Liver (tissue), 9 donors: Measurements from ENCODE around the gene RNF181. TPM values are rescaled to one million over a fixed set of nuclear protein-coding genes. Genes with fewer than 3 reads are reported as not detected.

Source experiments
- DNase-seq: peaks from one replicate; pipeline ENCODE4 v3.0.0-alpha.2; 2017; ENCODE audit warnings: low spot score
- H3K27ac ChIP-seq, 2 donors: one replicate each; pipeline ENCODE4 v1.7.0; 2013; ENCODE audit warnings: inconsistent platforms in 2 of 2, low read length in 2 of 2, control low read depth in 1 of 2, low read depth in 1 of 2, mild to moderate bottlenecking in 1 of 2
- H3K27me3 ChIP-seq, 4 donors: one replicate each; pipeline versions ENCODE4 v1.6.1 to v1.7.0; 2013; ENCODE audit warnings: low read length in 3 of 4, inconsistent platforms in 1 of 4, mild to moderate bottlenecking in 1 of 4, moderate library complexity in 1 of 4; ENCODE audit not compliant: control insufficient read depth in 4 of 4, insufficient read depth in 4 of 4
- H3K36me3 ChIP-seq, 4 donors: one replicate each; pipeline versions ENCODE4 v1.6.1 to v1.7.0; 2013; ENCODE audit warnings: low read length in 3 of 4, mild to moderate bottlenecking in 3 of 4, low read depth in 1 of 4, moderate library complexity in 1 of 4; ENCODE audit not compliant: control insufficient read depth in 4 of 4, insufficient read depth in 3 of 4
- H3K4me1 ChIP-seq, 4 donors: one replicate each; pipeline versions ENCODE4 v1.6.1 to v1.7.0; 2013; ENCODE audit warnings: low read length in 3 of 4, mild to moderate bottlenecking in 3 of 4, moderate library complexity in 1 of 4; ENCODE audit not compliant: control insufficient read depth in 4 of 4, insufficient read depth in 4 of 4
- H3K4me3 ChIP-seq, 3 donors: one replicate each; pipeline versions ENCODE4 v1.6.1 to v1.7.0; 2013; ENCODE audit warnings: low read length in 3 of 3, control low read depth in 1 of 3, low read depth in 1 of 3, mild to moderate bottlenecking in 1 of 3
- H3K9ac ChIP-seq, 2 donors: one replicate each; pipeline ENCODE4 v1.7.0; 2013; ENCODE audit warnings: low read length in 2 of 2, mild to moderate bottlenecking in 2 of 2, moderate library complexity in 2 of 2, control low read depth in 1 of 2, low read depth in 1 of 2
- H3K9me3 ChIP-seq, 4 donors: one replicate each; pipeline versions ENCODE4 v1.6.1 to v1.7.0; 2013; ENCODE audit warnings: low read length in 3 of 4; ENCODE audit not compliant: control insufficient read depth in 4 of 4
- ATF3 ChIP-seq: IDR thresholded peaks from 2 replicates; pipeline ENCODE4 v1.6.1; 2016; ENCODE audit warnings: antibody characterized with exemption
- CTCF ChIP-seq: fragments of 150-350 bp; IDR thresholded peaks from 2 replicates; pipeline ENCODE4 v1.5.1; 2017; ENCODE audit warnings: improper control_type of control experiment, low read depth, low read length; ENCODE audit not compliant: missing input control
- EGR1 ChIP-seq, 2 donors: IDR thresholded peaks; 2 replicates each; pipeline ENCODE4 v1.6.1; 2016 to 2018; ENCODE audit warnings: antibody characterized with exemption in 2 of 2, low read depth in 2 of 2
- GABPA ChIP-seq, 2 donors: IDR thresholded peaks in 1 of 2; conservative IDR thresholded peaks in 1 of 2; 2 replicates each; pipeline ENCODE4 v1.6.1; 2016; ENCODE audit warnings: antibody characterized with exemption in 2 of 2, mild to moderate bottlenecking in 1 of 2, moderate library complexity in 1 of 2
- HNF4G ChIP-seq: IDR thresholded peaks from 2 replicates; pipeline ENCODE4 v1.6.1; 2016; ENCODE audit warnings: antibody characterized with exemption
- JUND ChIP-seq, 2 donors: IDR thresholded peaks; 2 replicates each; pipeline ENCODE4 v1.6.1; 2016; ENCODE audit warnings: antibody characterized with exemption in 2 of 2
- MAX ChIP-seq: IDR thresholded peaks from 2 replicates; pipeline ENCODE4 v1.6.1; 2016; ENCODE audit warnings: antibody characterized with exemption
- NR2F2 ChIP-seq: IDR thresholded peaks from 2 replicates; pipeline ENCODE4 v1.6.1; 2016; ENCODE audit warnings: antibody characterized with exemption
- RAD21 ChIP-seq, 2 donors: IDR thresholded peaks; 2 replicates each; pipeline ENCODE4 v1.6.1; 2016; ENCODE audit warnings: antibody characterized with exemption in 2 of 2, mild to moderate bottlenecking in 2 of 2
- REST ChIP-seq: IDR thresholded peaks from 2 replicates; pipeline ENCODE4 v1.6.1; 2016; ENCODE audit warnings: antibody characterized with exemption, mild to moderate bottlenecking
- RXRA ChIP-seq, 2 donors: IDR thresholded peaks; 2 replicates each; pipeline ENCODE4 v1.6.1; 2017 to 2018; ENCODE audit warnings: antibody characterized with exemption in 2 of 2, mild to moderate bottlenecking in 1 of 2
- SP1 ChIP-seq: IDR thresholded peaks from 2 replicates; pipeline ENCODE4 v1.6.1; 2018; ENCODE audit warnings: antibody characterized with exemption, mild to moderate bottlenecking
- TAF1 ChIP-seq: conservative IDR thresholded peaks from 2 replicates; pipeline ENCODE4 v1.6.1; 2016; ENCODE audit warnings: antibody characterized with exemption, mild to moderate bottlenecking
- YY1 ChIP-seq: IDR thresholded peaks from 2 replicates; pipeline ENCODE4 v1.6.1; 2016; ENCODE audit warnings: antibody characterized with exemption, mild to moderate bottlenecking
- ZBTB33 ChIP-seq: IDR thresholded peaks from 2 replicates; pipeline ENCODE4 v1.6.1; 2016; ENCODE audit warnings: antibody characterized with exemption
- WGBS: extraction: QIAGEN DNeasy Blood & Tissue Kit; methylation state at CpG from one replicate; pipeline ENCODE4 v1.1.7; 2013; 5-methylcytosine and 5-hydroxymethylcytosine counted together
- polyA plus RNA-seq, 2 donors: library from polyadenylated mRNA; stranded (reverse) in 1 of 2; unstranded in 1 of 2; fragments of 200-250 nt in 1 of 2; fragments of >200 nt in 1 of 2; fragmentation: Nextera tagmentation in 1 of 2; extraction: Ambion mirVana in 1 of 2; gene quantifications; one replicate each; pipeline versions ENCODE4 v1.2.1 to v1.2.3, GENCODE V29; 2013 to 2015
- total RNA-seq, 2 donors: library from RNA; depleted of rRNA; stranded (reverse); fragments of >200 nt; gene quantifications; one replicate each; pipeline ENCODE4 v1.2.3, GENCODE V29; 2014
- donor health status: healthy.
- donor health status: healthy.
- donor health status: healthy.
- donor health status: healthy.
- donor health status: healthy.

The RNF181 gene
- total and polyA plus RNA-seq, 4 donors: 101 to 195 (median 114) TPM

- Histone ChIP-seq H3K4me1 (peaks cover 0 to 9% (median 1%) of the 10 kb centered on the region in 4 donors), H3K9me3 (no peaks in the 10 kb centered on the region), H3K36me3 (peaks cover 9 to 68% (median 48%) of the 10 kb centered on the region in 4 donors), H3K27ac (no peak overlapping the region), H3K27me3 (no peaks in the 10 kb centered on the region), H3K9ac (no peak overlapping the region), H3K4me3 (no peak overlapping the region)
- 78% methylated on average over 2 of the region's 2 CpGs for WGBS
- no peak for DNase-seq
- no peak for TF ChIP-seq NR2F2
- no peak for TF ChIP-seq ZBTB33
- TF ChIP-seq GABPA (IDR thresholded peaks at IDR 0.05 in 1 of 2, conservative IDR thresholded peaks at IDR 0.05 in 1 of 2): no peak
- TF ChIP-seq TAF1: no peak
- no peak for TF ChIP-seq REST
- no peak for TF ChIP-seq CTCF
- TF ChIP-seq HNF4G: no peak
- TF ChIP-seq YY1: no peak
- TF ChIP-seq MAX: no peak
- TF ChIP-seq JUND (IDR thresholded peaks at IDR 0.05): no peak
- TF ChIP-seq RXRA (IDR thresholded peaks at IDR 0.05): no peak
- TF ChIP-seq ATF3: no peak
- no peak for TF ChIP-seq RAD21 (IDR thresholded peaks at IDR 0.05)
These were observed 47.0 kb upstream of the RNF181 start for GRCh38 chr2:85548608-85548900.

- WGBS: 84% methylated on average over 10 of the region's 10 CpGs
- DNase-seq: no peak
- no peaks in the 10 kb centered on the region for H3K9me3 ChIP-seq
- H3K36me3 ChIP-seq: peaks cover 12 to 67% (median 52%) of the 10 kb centered on the region in 4 donors
- no peak overlapping the region for H3K27ac ChIP-seq
- peaks cover 0 to 9% (median 1%) of the 10 kb centered on the region in 4 donors for H3K4me1 ChIP-seq
- no peak overlapping the region for H3K9ac ChIP-seq
- H3K27me3 ChIP-seq: no peaks in the 10 kb centered on the region
- no peak overlapping the region for H3K4me3 ChIP-seq
- TF ChIP-seq EGR1 (IDR thresholded peaks at IDR 0.05; ENCODE audit: low read depth in 2 of 2) (no peak), TAF1 (no peak), JUND (IDR thresholded peaks at IDR 0.05) (no peak), ZBTB33 (no peak), NR2F2 (no peak), SP1 (no peak), MAX (no peak), HNF4G (no peak), CTCF (no peak), ATF3 (no peak)
These were observed 46.5 kb upstream of the RNF181 start for GRCh38 chr2:85549095-85549494.
